GM18517 (cell line): Measurements from ENCODE around the gene RASGEF1B.
"Not testable (repeated sequence)": the region's sequence is repeated elsewhere in the genome, so short reads cannot be mapped to it uniquely, and the experiment has no call there.

Experiments
- ATAC-seq: cut with Tn5 transposase; IDR thresholded peaks from one replicate; pipeline ENCODE4 v1.9.1; 2021; ENCODE audit warnings: mild to moderate bottlenecking, moderate library complexity; ENCODE audit not compliant: unreplicated experiment

The RASGEF1B gene

GRCh38 chr4:81436096-81436495 is 35.6 kb downstream of the RASGEF1B start:
- ATAC-seq = no peak

GRCh38 chr4:81432825-81433224 is 38.9 kb downstream of the RASGEF1B start:
- no peak for ATAC-seq

- ATAC-seq = no peak
Observed at GRCh38 chr4:81431971-81432370, 39.7 kb downstream of the RASGEF1B start.

GRCh38 chr4:81429607-81430006 is 42.1 kb downstream of the RASGEF1B start:
- ATAC-seq = no peak

GRCh38 chr4:81429031-81429430 is 42.7 kb downstream of the RASGEF1B start:
- ATAC-seq = no peak

GRCh38 chr4:81428002-81428401 is 43.7 kb downstream of the RASGEF1B start:
- ATAC-seq = no peak

GRCh38 chr4:81427344-81427821 is 44.3 kb downstream of the RASGEF1B start:
- ATAC-seq = no peak

GRCh38 chr4:81426770-81427289 is 44.9 kb downstream of the RASGEF1B start:
- ATAC-seq = no peak

GRCh38 chr4:81424816-81425755 is 46.6 kb downstream of the RASGEF1B start:
- no peak for ATAC-seq

- ATAC-seq = no peak
Observed at GRCh38 chr4:81424336-81424735, 47.4 kb downstream of the RASGEF1B start.

GRCh38 chr4:81422595-81422994 is 49.1 kb downstream of the RASGEF1B start:
- no peak for ATAC-seq

- ATAC-seq = peak; percentile 99
Observed at GRCh38 chr4:81421346-81422218, 50.1 kb downstream of the RASGEF1B start.

- no peak for ATAC-seq
Observed at GRCh38 chr4:81418572-81418971, 53.1 kb downstream of the RASGEF1B start.

GRCh38 chr4:81412946-81413495 is 58.7 kb downstream of the RASGEF1B start:
- no peak for ATAC-seq

GRCh38 chr4:81410680-81411079 is 61.0 kb downstream of the RASGEF1B start:
- no peak for ATAC-seq

GRCh38 chr4:81409836-81410235 is 61.9 kb downstream of the RASGEF1B start:
- ATAC-seq = no peak

- no peak for ATAC-seq
Observed at GRCh38 chr4:81408341-81408740, 63.4 kb downstream of the RASGEF1B start.

- no peak for ATAC-seq
Observed at GRCh38 chr4:81407726-81408125, 64.0 kb downstream of the RASGEF1B start.

GRCh38 chr4:81406481-81406880 is 65.2 kb downstream of the RASGEF1B start:
- ATAC-seq = not testable (repeated sequence)

GRCh38 chr4:81405900-81406401 is 65.8 kb downstream of the RASGEF1B start:
- peak; percentile 93 for ATAC-seq

GRCh38 chr4:81404741-81405140 is 67.0 kb downstream of the RASGEF1B start:
- no peak for ATAC-seq
